GM12878 (cell line): ENCODE results near the gene NFIX. TPM values are rescaled to one million over a fixed set of nuclear protein-coding genes. Genes with fewer than 3 reads are reported as not detected.

ENCODE experiments used
- ATAC-seq: fragments of 200-7000 bp; cut with Tn5 transposase; 3 replicates; pipeline ENCODE4 v1.9.1; 2020; ENCODE audit warnings: mild to moderate bottlenecking, moderate library complexity
- BruUV-seq: library from RNA; stranded (reverse); fragments of 400-500 nt; replicated peaks from 2 replicates; lab custom pipeline; 2021; lab: Mats Ljungman, UMichigan
- CTCF ChIA-PET: fragments of 300-600 bp; sonication (Branson Sonifier 250); formaldehyde crosslinking; extraction: SDS; loops from one replicate; lab custom pipeline; 2021; ENCODE audit warnings: inconsistent platforms; lab: Yijun Ruan, JAX
- POLR2A ChIA-PET: fragments of 350-600 bp; formaldehyde crosslinking; extraction: SDS; loops from one replicate; lab custom pipeline; 2021; ENCODE audit warnings: inconsistent platforms; lab: Charles Lee
- RAD21 ChIA-PET: fragments of 300-600 bp; sonication (Branson Sonifier 250); formaldehyde crosslinking; loops from one replicate; lab custom pipeline; 2023; ENCODE audit warnings: antibody characterized with exemption; ENCODE audit not compliant: unreplicated experiment; lab: Charles Lee
- SMC1A ChIA-PET: fragments of 300-600 bp; sonication (Branson Sonifier 250); formaldehyde crosslinking; loops from one replicate; lab custom pipeline; 2023; ENCODE audit not compliant: unreplicated experiment, uncharacterized antibody; lab: Charles Lee
- DNase-seq: peaks from one replicate; pipeline ENCODE4 v3.0.0-alpha.2; 2011; ENCODE audit warnings: low read depth, low spot score
- FAIRE-seq: peaks from 3 replicates; lab custom pipeline; 2011; peaks lifted over from hg19 to GRCh38; lab: Jason Lieb, UNC
- H2AFZ ChIP-seq: 2 replicates; pipeline ENCODE4 v1.6.0; 2011; ENCODE audit warnings: low read depth, low read length, control low read depth; ENCODE audit not compliant: control insufficient read depth
- H3K27ac ChIP-seq: 2 replicates; pipeline ENCODE4 v1.5.1; 2011; ENCODE audit warnings: control low read depth; ENCODE audit not compliant: control insufficient read depth, insufficient read depth
- H3K27me3 ChIP-seq, 2 experiments: replicated peaks in 1 of 2; 2 replicates each; pipeline versions ENCODE4 v1.6.0 to v1.6.1; 2011; ENCODE audit warnings: low read length in 1 of 2; ENCODE audit not compliant: control insufficient read depth in 2 of 2, insufficient read depth in 2 of 2
- H3K36me3 ChIP-seq, 2 experiments: 2 replicates each; pipeline ENCODE4 v1.5.1; 2011; ENCODE audit warnings: low read length in 1 of 2; ENCODE audit not compliant: control insufficient read depth in 2 of 2, insufficient read depth in 2 of 2
- H3K4me1 ChIP-seq: 2 replicates; pipeline ENCODE4 v1.6.1; 2011; ENCODE audit warnings: mild to moderate bottlenecking, low read length, moderate library complexity, mixed read lengths; ENCODE audit not compliant: control insufficient read depth, insufficient read depth
- H3K4me2 ChIP-seq: 2 replicates; pipeline ENCODE4 v1.6.0; 2011; ENCODE audit warnings: control low read depth; ENCODE audit not compliant: control insufficient read depth, insufficient read depth
- H3K4me3 ChIP-seq: fragments of 200-600 bp; sonication (generic); 2 replicates; pipeline ENCODE4 v1.5.1; 2016
- H3K79me2 ChIP-seq: 2 replicates; pipeline ENCODE4 v1.6.0; 2011; ENCODE audit warnings: low read length; ENCODE audit not compliant: control insufficient read depth, insufficient read depth
- H3K9ac ChIP-seq: 2 replicates; pipeline ENCODE4 v1.8.0; 2011; ENCODE audit warnings: low read length, control low read depth, mixed read lengths; ENCODE audit not compliant: control insufficient read depth, insufficient read depth
- H3K9me3 ChIP-seq: replicated peaks from 3 replicates; pipeline ENCODE4 v1.5.1; 2011; ENCODE audit warnings: mild to moderate bottlenecking, low read length; ENCODE audit not compliant: control insufficient read depth, insufficient read depth
- H4K20me1 ChIP-seq: 2 replicates; pipeline ENCODE4 v1.6.0; 2011; ENCODE audit not compliant: control insufficient read depth, insufficient read depth
- EED ChIP-seq: sonication (generic); IDR thresholded peaks from 2 replicates; pipeline ENCODE4 v1.6.1; 2016; ENCODE audit warnings: antibody characterized with exemption, low read depth
- FOXK2 ChIP-seq: fragments of 450-650 bp; IDR thresholded peaks from 2 replicates; pipeline ENCODE4 v1.6.1; 2017; ENCODE audit warnings: mild to moderate bottlenecking, moderate library complexity
- JUNB ChIP-seq: IDR thresholded peaks from 2 replicates; pipeline ENCODE4 v1.6.1; 2016; ENCODE audit warnings: antibody characterized with exemption, mild to moderate bottlenecking
- KAT2A ChIP-seq: conservative IDR thresholded peaks from 2 replicates; pipeline ENCODE4 v1.6.1; 2011; ENCODE audit warnings: low read depth, low read length; ENCODE audit not compliant: control insufficient read depth
- NBN ChIP-seq: fragments of 450-650 bp; IDR thresholded peaks from 2 replicates; pipeline ENCODE4 v1.6.1; 2016
- NR2F1 ChIP-seq: fragments of 450-650 bp; conservative IDR thresholded peaks from 2 replicates; pipeline ENCODE4 v1.6.1; 2017; ENCODE audit warnings: mild to moderate bottlenecking
- PML ChIP-seq: IDR thresholded peaks from 2 replicates; pipeline ENCODE4 v1.6.1; 2012; ENCODE audit warnings: low read length, inconsistent platforms
- POLR2AphosphoS2 ChIP-seq: IDR thresholded peaks from 2 replicates; pipeline ENCODE4 v1.6.1; 2011; ENCODE audit warnings: low read depth, mild to moderate bottlenecking, low read length, improper control_type of control experiment, moderate library complexity
- RAD51 ChIP-seq: fragments of 450-650 bp; IDR thresholded peaks from 2 replicates; pipeline ENCODE4 v1.6.1; 2016; ENCODE audit warnings: moderate library complexity, mild to moderate bottlenecking, inconsistent platforms
- TCF7 ChIP-seq: IDR thresholded peaks from 2 replicates; pipeline ENCODE4 v1.6.1; 2014; ENCODE audit warnings: antibody characterized with exemption, borderline replicate concordance
- ZBED1 ChIP-seq: IDR thresholded peaks from 2 replicates; pipeline ENCODE4 v1.6.1; 2016; ENCODE audit warnings: borderline replicate concordance
- WGBS: methylation state at CpG from one replicate; pipeline ENCODE4 v1.1.6; 2016; ENCODE audit warnings: low lambda C conversion rate; ENCODE audit not compliant: insufficient replicate concordance, insufficient coverage; ENCODE audit errors: missing lambda C conversion rate; 5-methylcytosine and 5-hydroxymethylcytosine counted together
- in situ Hi-C: fragments of 300-500 bp; cut with MboI; formaldehyde crosslinking; loops from 9 replicates; pipeline ENCODE4 v1.14.3; 2018; ENCODE audit warnings: mixed read lengths
- intact Hi-C: fragments of 100-400 bp; cut with micrococcal nuclease; formaldehyde crosslinking; loops from one replicate; pipeline ENCODE4 v1.14.2; 2022; ENCODE audit not compliant: unreplicated experiment
- polyA plus RNA-seq, 11 experiments: library from polyadenylated mRNA; depleted of rRNA in 4 of 11; unstranded in 6 of 11; stranded (reverse) in 5 of 11; fragments of >200 nt; fragmentation: Nextera tagmentation in 4 of 11; fragmentation: Illumina TruSeq in 1 of 11; extraction: Ambion mirVana in 4 of 11; extraction: Trizol in 1 of 11; gene quantifications; 1 replicate in 1 of 11; 2 replicates in 10 of 11; pipeline versions ENCODE4 v1.2.1 to v1.2.3, GENCODE V29; 2011 to 2016; ENCODE audit warnings: inconsistent platforms in 2 of 11, missing spikeins in 2 of 11, low read depth in 1 of 11
- total RNA-seq, 4 experiments: library from RNA; depleted of rRNA in 3 of 4; stranded (reverse); fragments of >200 nt in 3 of 4; fragmentation: Illumina TruSeq in 1 of 4; extraction: Trizol in 1 of 4; gene quantifications; 2 replicates each; pipeline versions ENCODE4 v1.2.1 to v1.2.3, GENCODE V29; 2013 to 2021
- TF ChIP-seq, protein P1 (sequence below): fragments of 450-650 bp; conservative IDR thresholded peaks from 2 replicates; pipeline ENCODE4 v1.6.1; 2017; ENCODE audit warnings: mild to moderate bottlenecking, moderate library complexity
- TF ChIP-seq, protein P2 (sequence below): fragments of 450-650 bp; IDR thresholded peaks from 2 replicates; pipeline ENCODE4 v1.6.1; 2017; ENCODE audit warnings: low read depth, mild to moderate bottlenecking, moderate library complexity
- TF ChIP-seq, protein P3 (sequence below): IDR thresholded peaks from 2 replicates; pipeline ENCODE4 v1.6.1; 2012; ENCODE audit warnings: low read depth, low read length, improper control_type of control experiment

The NFIX gene
- total and polyA plus RNA-seq, 10 of the 15 experiments (the other 5 are each of a cell fraction or from before 2014, with no cell fraction given): 0.02 to 2.2 (median 0.28) TPM

DNA sequence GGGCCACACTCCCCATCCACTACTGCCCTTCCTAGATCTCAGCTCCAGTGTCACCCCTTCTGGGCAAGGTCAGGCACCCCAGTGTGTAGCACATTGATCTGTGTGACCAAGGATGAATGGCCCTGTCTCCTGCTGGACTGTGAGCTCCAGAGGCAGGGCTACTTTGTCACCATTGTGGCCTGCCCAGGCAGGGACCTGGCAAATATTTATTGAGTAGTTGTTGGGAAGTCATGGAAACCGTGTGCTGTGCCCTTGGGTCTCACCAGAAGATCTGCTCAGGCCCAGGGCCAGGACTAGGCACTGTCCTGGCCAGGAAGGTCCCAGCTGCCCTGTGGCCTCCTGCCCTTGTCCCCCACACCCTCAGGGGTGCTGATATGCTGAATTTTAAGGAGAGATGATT is 133.3 kb downstream of the NFIX start:
- no peak overlapping the region for H2AFZ ChIP-seq
- H3K9me3 ChIP-seq: no peaks in the 10 kb centered on the region
- intact Hi-C loops: no loop called here
- H3K9ac ChIP-seq: no peak overlapping the region
- FAIRE-seq (no peak), DNase-seq (no peak)
- no peaks in the 10 kb centered on the region for H3K4me1 ChIP-seq
- ChIA-PET RAD21 (interaction anchor here (0.8 kb wide), 1 partner anchor 85 kb away, joined by 5 read pairs; no protein-coding TSS in a partner anchor), CTCF (interaction anchor here (1.5 kb wide), 1 partner anchor 68 kb away, joined by 3 read pairs; no protein-coding TSS in a partner anchor)
- 25% methylated on average over 1 of the region's 1 CpG for WGBS
- no peak overlapping the region for H3K27ac ChIP-seq
- H3K4me2 ChIP-seq: no peak overlapping the region
- peaks cover 19% of the 10 kb centered on the region for H3K79me2 ChIP-seq
- TF ChIP-seq EED: no peak
- no peak for TF ChIP-seq TCF7
- TF ChIP-seq RAD51: no peak
- TF ChIP-seq, protein P1, sequence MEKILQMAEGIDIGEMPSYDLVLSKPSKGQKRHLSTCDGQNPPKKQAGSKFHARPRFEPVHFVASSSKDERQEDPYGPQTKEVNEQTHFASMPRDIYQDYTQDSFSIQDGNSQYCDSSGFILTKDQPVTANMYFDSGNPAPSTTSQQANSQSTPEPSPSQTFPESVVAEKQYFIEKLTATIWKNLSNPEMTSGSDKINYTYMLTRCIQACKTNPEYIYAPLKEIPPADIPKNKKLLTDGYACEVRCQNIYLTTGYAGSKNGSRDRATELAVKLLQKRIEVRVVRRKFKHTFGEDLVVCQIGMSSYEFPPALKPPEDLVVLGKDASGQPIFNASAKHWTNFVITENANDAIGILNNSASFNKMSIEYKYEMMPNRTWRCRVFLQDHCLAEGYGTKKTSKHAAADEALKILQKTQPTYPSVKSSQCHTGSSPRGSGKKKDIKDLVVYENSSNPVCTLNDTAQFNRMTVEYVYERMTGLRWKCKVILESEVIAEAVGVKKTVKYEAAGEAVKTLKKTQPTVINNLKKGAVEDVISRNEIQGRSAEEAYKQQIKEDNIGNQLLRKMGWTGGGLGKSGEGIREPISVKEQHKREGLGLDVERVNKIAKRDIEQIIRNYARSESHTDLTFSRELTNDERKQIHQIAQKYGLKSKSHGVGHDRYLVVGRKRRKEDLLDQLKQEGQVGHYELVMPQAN: no peak
- no peak for TF ChIP-seq FOXK2
- no peak for TF ChIP-seq JUNB
- no peak for TF ChIP-seq POLR2AphosphoS2
- no peak for TF ChIP-seq PML
- TF ChIP-seq, protein P2, sequence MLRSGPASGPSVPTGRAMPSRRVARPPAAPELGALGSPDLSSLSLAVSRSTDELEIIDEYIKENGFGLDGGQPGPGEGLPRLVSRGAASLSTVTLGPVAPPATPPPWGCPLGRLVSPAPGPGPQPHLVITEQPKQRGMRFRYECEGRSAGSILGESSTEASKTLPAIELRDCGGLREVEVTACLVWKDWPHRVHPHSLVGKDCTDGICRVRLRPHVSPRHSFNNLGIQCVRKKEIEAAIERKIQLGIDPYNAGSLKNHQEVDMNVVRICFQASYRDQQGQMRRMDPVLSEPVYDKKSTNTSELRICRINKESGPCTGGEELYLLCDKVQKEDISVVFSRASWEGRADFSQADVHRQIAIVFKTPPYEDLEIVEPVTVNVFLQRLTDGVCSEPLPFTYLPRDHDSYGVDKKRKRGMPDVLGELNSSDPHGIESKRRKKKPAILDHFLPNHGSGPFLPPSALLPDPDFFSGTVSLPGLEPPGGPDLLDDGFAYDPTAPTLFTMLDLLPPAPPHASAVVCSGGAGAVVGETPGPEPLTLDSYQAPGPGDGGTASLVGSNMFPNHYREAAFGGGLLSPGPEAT: no peak
- TF ChIP-seq NR2F1: no peak
- no peak for TF ChIP-seq KAT2A
- no peak for TF ChIP-seq NBN
- no peak for TF ChIP-seq ZBED1
- TF ChIP-seq, protein P3, sequence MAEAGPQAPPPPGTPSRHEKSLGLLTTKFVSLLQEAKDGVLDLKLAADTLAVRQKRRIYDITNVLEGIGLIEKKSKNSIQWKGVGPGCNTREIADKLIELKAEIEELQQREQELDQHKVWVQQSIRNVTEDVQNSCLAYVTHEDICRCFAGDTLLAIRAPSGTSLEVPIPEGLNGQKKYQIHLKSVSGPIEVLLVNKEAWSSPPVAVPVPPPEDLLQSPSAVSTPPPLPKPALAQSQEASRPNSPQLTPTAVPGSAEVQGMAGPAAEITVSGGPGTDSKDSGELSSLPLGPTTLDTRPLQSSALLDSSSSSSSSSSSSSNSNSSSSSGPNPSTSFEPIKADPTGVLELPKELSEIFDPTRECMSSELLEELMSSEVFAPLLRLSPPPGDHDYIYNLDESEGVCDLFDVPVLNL: no peak
- TF ChIP-seq, all 136 proteins: peak for 0
- no peaks in the 10 kb centered on the region for H3K27me3 ChIP-seq
- POLR2A ChIA-PET: no interaction called here
- SMC1A ChIA-PET: no interaction called here
- H3K4me3 ChIP-seq: no peak overlapping the region
- BruUV-seq: no TSS peak
- H4K20me1 ChIP-seq: peaks cover 7% of the 10 kb centered on the region
- peaks cover 0 to 3% of the 10 kb centered on the region in 2 experiments for H3K36me3 ChIP-seq
- ATAC-seq: no peak
- in situ Hi-C loops: no loop called here
